ENCODE data around the gene SERPINB12. TPM values are rescaled to one million over a fixed set of nuclear protein-coding genes. Genes with fewer than 3 reads are reported as not detected.

SERPINB12 gene
- total and polyA plus RNA-seq, 2 donors (not counting 3 experiments of a cell fraction or from before 2014, with no cell fraction given), result not detected

DNA sequence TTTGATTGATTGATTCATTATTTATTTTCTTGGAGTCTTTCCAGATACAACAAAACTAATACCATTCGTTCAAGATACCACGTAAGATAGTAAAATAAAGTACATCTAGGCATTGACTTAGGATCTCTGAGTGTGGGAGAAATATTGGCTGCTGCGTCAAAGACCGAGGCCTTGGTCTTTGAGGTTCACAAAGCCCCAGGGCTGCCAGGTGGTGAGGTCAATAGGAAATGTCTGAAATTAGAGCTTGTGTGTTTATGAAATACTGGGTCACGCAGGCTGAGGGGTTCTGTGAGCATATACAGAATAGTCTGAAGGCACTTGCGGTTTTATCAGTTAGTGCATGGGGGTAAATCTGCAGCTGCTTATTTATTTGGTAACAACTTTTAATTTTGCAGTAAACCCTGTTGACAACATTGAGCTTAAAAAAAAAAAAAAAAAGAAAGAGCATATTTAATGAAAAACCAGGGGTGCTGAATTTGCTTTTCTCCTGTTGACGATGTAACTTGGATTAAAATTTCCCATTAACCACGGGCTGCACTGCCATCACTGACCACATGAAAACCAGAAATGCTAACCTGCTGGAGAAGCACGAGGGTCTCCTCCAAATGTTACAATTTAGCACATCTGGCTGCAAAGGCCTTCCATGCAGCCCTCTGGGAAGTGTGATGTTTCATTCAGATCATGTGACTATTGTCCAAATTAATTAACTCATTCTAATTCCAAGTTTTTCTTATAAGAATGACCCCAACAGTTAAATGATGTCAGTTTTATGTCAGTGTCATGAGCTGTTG is 27.1 kb upstream of the SERPINB12 start:
- TF ChIP-seq EZH2 (IDR thresholded peaks at IDR 0.05; ENCODE audit: borderline replicate concordance, low read depth, low read length, severe bottlenecking) (no peak), POLR2A (IDR thresholded peaks at IDR 0.05; ENCODE audit: low read depth, low read length) (no peak), GATA2 (IDR thresholded peaks at IDR 0.05; ENCODE audit: insufficient read depth, insufficient read length, low read depth, low read length) (no peak), POLR2AphosphoS5 (IDR thresholded peaks at IDR 0.05; ENCODE audit: insufficient read depth, low read depth, low read length) (no peak), MYC (IDR thresholded peaks at IDR 0.05; ENCODE audit: low read depth, low read length) (no peak), MAX (IDR thresholded peaks at IDR 0.05; ENCODE audit: insufficient read depth, insufficient read length) (no peak), JUN (IDR thresholded peaks at IDR 0.05; ENCODE audit: borderline replicate concordance, insufficient read depth, insufficient read length, low read depth) (no peak), FOS (IDR thresholded peaks at IDR 0.05; ENCODE audit: borderline replicate concordance, insufficient read depth, low read length) (no peak)
- TF ChIP-seq, protein P1, sequence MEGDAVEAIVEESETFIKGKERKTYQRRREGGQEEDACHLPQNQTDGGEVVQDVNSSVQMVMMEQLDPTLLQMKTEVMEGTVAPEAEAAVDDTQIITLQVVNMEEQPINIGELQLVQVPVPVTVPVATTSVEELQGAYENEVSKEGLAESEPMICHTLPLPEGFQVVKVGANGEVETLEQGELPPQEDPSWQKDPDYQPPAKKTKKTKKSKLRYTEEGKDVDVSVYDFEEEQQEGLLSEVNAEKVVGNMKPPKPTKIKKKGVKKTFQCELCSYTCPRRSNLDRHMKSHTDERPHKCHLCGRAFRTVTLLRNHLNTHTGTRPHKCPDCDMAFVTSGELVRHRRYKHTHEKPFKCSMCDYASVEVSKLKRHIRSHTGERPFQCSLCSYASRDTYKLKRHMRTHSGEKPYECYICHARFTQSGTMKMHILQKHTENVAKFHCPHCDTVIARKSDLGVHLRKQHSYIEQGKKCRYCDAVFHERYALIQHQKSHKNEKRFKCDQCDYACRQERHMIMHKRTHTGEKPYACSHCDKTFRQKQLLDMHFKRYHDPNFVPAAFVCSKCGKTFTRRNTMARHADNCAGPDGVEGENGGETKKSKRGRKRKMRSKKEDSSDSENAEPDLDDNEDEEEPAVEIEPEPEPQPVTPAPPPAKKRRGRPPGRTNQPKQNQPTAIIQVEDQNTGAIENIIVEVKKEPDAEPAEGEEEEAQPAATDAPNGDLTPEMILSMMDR (IDR thresholded peaks at IDR 0.05; ENCODE audit: extremely low read depth in 1 of 2, insufficient read depth in 1 of 2, low read depth in 1 of 2, low read length in 2 of 2), result no peak
- CTCF ChIA-PET, result interaction anchor here (0.6 to 7.6 kb wide), 9 partner anchors 9 to 480 kb away, joined by 3 to 173 read pairs (median 5); no protein-coding TSS in a partner anchor
- no peak overlapping the region for H3K4me2 ChIP-seq (ENCODE audit: insufficient read depth, low read length)
- no peaks in the 10 kb centered on the region for H3K9me3 ChIP-seq (replicated peaks; ENCODE audit: control insufficient read depth, insufficient read depth, low read length)
- no TSS peak for BruUV-seq (replicated peaks)
- no peaks in the 10 kb centered on the region for H3K36me3 ChIP-seq (ENCODE audit: control insufficient read depth in 2 of 2, extremely low read depth in 1 of 2, insufficient read depth in 2 of 2, low read length in 2 of 2)
- H3K4me1 ChIP-seq (ENCODE audit: control insufficient read depth, extremely low read depth, insufficient read depth, low read length), result no peaks in the 10 kb centered on the region
- DNase-seq (ENCODE audit: low read depth, low spot score) (peak; percentile 15), FAIRE-seq (no peak)
- H3K79me2 ChIP-seq (ENCODE audit: control insufficient read depth, insufficient read depth, low read length), result no peaks in the 10 kb centered on the region
- no peak overlapping the region for H3K4me3 ChIP-seq (replicated peaks in 1 of 3; ENCODE audit: insufficient read depth in 1 of 3, low read depth in 1 of 3, low read length in 3 of 3)
- H3K27ac ChIP-seq (ENCODE audit: insufficient read depth, low read depth, low read length), result no peak overlapping the region
- dilution Hi-C loops (cut with MboI; ENCODE audit: extremely low pct_ligation_motif_present, low sequenced_read_pairs) (no loop called here), intact Hi-C loops (cut with micrococcal nuclease) (loop anchor here (5.0 kb wide), 1 partner anchor 477 kb away; no protein-coding TSS in a partner anchor)
- no peak overlapping the region for H2AFZ ChIP-seq (ENCODE audit: low read depth, low read length)
- H3K9ac ChIP-seq (replicated peaks; ENCODE audit: extremely low read depth, insufficient read depth, low read length), result no peak overlapping the region
- POLR2A ChIA-PET, result no interaction called here
- no peaks in the 10 kb centered on the region for H4K20me1 ChIP-seq (replicated peaks; ENCODE audit: control insufficient read depth, extremely low read depth, insufficient read depth, low read length)
- H3K9me1 ChIP-seq (replicated peaks; ENCODE audit: control insufficient read depth, extremely low read depth, insufficient read depth, low read length), result no peaks in the 10 kb centered on the region
- peaks cover 5 to 8% of the 10 kb centered on the region in 2 experiments for H3K27me3 ChIP-seq (ENCODE audit: control insufficient read depth in 2 of 2, insufficient read depth in 2 of 2, low read length in 2 of 2)

Data from endothelial cell of umbilical vein (primary cell).